WTC11 (cell line): ENCODE measurements around the gene EMP2. TPM values are rescaled to one million over a fixed set of nuclear protein-coding genes. Genes with fewer than 3 reads are reported as not detected.
"Not testable (repeated sequence)": the region's sequence is repeated elsewhere in the genome, so short reads cannot be mapped to it uniquely, and the experiment has no call there.

Source experiments
- ATAC-seq: fragments of 200-7000 bp; cut with Tn5 transposase; 2 replicates; pipeline ENCODE4 v1.10.0; 2021; ENCODE audit warnings: mild to moderate bottlenecking, moderate library complexity
- CTCF ChIA-PET: fragments of 300-600 bp; sonication (Branson Sonifier 250); formaldehyde crosslinking; loops from one replicate; lab custom pipeline; 2021; ENCODE audit warnings: antibody characterized with exemption; lab: Charles Lee
- POLR2A ChIA-PET: fragments of 350-600 bp; sonication (Branson Sonifier 250); formaldehyde crosslinking; loops from one replicate; lab custom pipeline; 2021; ENCODE audit warnings: antibody characterized with exemption; lab: Charles Lee
- DNase-seq: peaks from one replicate; pipeline ENCODE4 v3.0.0; 2021; ENCODE audit warnings: low spot score
- H3K27ac Mint-ChIP-seq: 2 replicates; pipeline ENCODE4 v1.8.0; 2021; ENCODE audit warnings: mixed read lengths
- H3K27me3 Mint-ChIP-seq: 2 replicates; pipeline ENCODE4 v1.8.0; 2021; ENCODE audit warnings: low read depth, mild to moderate bottlenecking, moderate library complexity, mixed read lengths
- H3K36me3 Mint-ChIP-seq: 2 replicates; pipeline ENCODE4 v1.8.0; 2021; ENCODE audit warnings: mixed read lengths
- H3K4me1 Mint-ChIP-seq: 2 replicates; pipeline ENCODE4 v1.8.0; 2022; ENCODE audit warnings: mixed read lengths
- H3K4me3 Mint-ChIP-seq: 2 replicates; pipeline ENCODE4 v1.8.0; 2021; ENCODE audit warnings: mild to moderate bottlenecking, moderate library complexity, mixed read lengths
- H3K9me3 Mint-ChIP-seq: 2 replicates; pipeline ENCODE4 v1.8.0; 2021; ENCODE audit warnings: mixed read lengths
- ETV6 ChIP-seq: sonication (generic); formaldehyde crosslinking; IDR thresholded peaks from 2 replicates; pipeline ENCODE4 v1.8.1; 2022; ENCODE audit warnings: mild to moderate bottlenecking, missing genetic modification reagents
- FOXJ3 ChIP-seq: sonication (generic); formaldehyde crosslinking; IDR thresholded peaks from 2 replicates; pipeline ENCODE4 v1.9.0; 2021; ENCODE audit warnings: missing genetic modification reagents, mild to moderate bottlenecking, borderline replicate concordance
- GRHL2 ChIP-seq: fragments of 250-450 bp; sonication (Bioruptor Pico); IDR thresholded peaks from 2 replicates; pipeline ENCODE4 v1.8.0; 2022; ENCODE audit warnings: mild to moderate bottlenecking, moderate library complexity; ENCODE audit not compliant: insufficient replicate concordance, severe bottlenecking
- MAX ChIP-seq: sonication (generic); formaldehyde crosslinking; IDR thresholded peaks from 2 replicates; pipeline ENCODE4 v1.8.0; 2022; ENCODE audit warnings: mild to moderate bottlenecking, missing genetic modification reagents
- NR1H2 ChIP-seq: sonication (generic); formaldehyde crosslinking; IDR thresholded peaks from 2 replicates; pipeline ENCODE4 v1.9.0; 2021; ENCODE audit warnings: mild to moderate bottlenecking, moderate library complexity, missing genetic modification reagents
- RORB ChIP-seq: fragments of 250-450 bp; sonication (Bioruptor Pico); IDR thresholded peaks from 2 replicates; pipeline ENCODE4 v1.9.0; 2021; ENCODE audit warnings: mild to moderate bottlenecking
- SMAD4 ChIP-seq: sonication (generic); formaldehyde crosslinking; IDR thresholded peaks from 2 replicates; pipeline ENCODE4 v1.8.0; 2022; ENCODE audit warnings: mild to moderate bottlenecking, missing genetic modification reagents
- ZNF121 ChIP-seq: sonication (generic); formaldehyde crosslinking; IDR thresholded peaks from 2 replicates; pipeline ENCODE4 v1.8.0; 2023; ENCODE audit warnings: missing genetic modification reagents
- ZNF532 ChIP-seq: fragments of 250-450 bp; sonication (Bioruptor Pico); IDR thresholded peaks from 2 replicates; pipeline ENCODE4 v1.9.0; 2021; ENCODE audit warnings: mild to moderate bottlenecking, borderline replicate concordance
- ZNF671 ChIP-seq: fragments of 250-450 bp; sonication (Bioruptor Pico); IDR thresholded peaks from 2 replicates; pipeline ENCODE4 v1.8.0; 2021; ENCODE audit warnings: mild to moderate bottlenecking
- total RNA-seq: library from RNA; stranded (reverse); gene quantifications from 3 replicates; pipeline ENCODE4 v1.2.3, GENCODE V29; 2021
- TF ChIP-seq, protein P1 (sequence below): sonication (generic); formaldehyde crosslinking; IDR thresholded peaks from 2 replicates; pipeline ENCODE4 v1.8.1; 2023; ENCODE audit warnings: mild to moderate bottlenecking, missing genetic modification reagents
- TF ChIP-seq, protein P2 (sequence below): sonication (generic); formaldehyde crosslinking; IDR thresholded peaks from 2 replicates; pipeline ENCODE4 v1.8.0; 2023; ENCODE audit warnings: missing genetic modification reagents, mild to moderate bottlenecking, borderline replicate concordance
- TF ChIP-seq, protein P3 (sequence below): sonication (generic); formaldehyde crosslinking; IDR thresholded peaks from 2 replicates; pipeline ENCODE4 v1.8.1; 2022; ENCODE audit warnings: missing genetic modification reagents, borderline replicate concordance

Gene EMP2
- total RNA-seq, 1 experiment from 2014 or later: 16.4 TPM

DNA sequence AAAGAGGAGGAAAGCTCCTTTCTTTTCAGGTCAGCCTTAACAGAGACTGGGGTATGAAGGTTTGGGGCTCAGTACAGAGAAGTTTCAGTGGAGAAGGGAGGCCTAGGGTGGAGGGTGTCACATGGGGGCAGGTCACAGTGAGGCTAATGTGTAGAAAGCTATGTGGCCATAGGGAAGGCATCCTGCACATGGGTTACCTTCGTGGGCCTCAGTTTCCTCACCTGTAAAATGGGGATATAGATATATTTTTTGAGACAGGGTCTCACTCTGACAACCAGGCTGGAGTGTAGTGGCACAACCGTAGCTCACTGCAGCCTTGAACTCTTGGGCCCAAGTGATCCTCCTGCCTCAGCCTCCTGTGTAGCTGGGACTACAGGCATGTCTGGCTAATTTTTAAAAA lies 41.8 kb downstream of the EMP2 start:
- Mint-ChIP-seq H3K27ac (no peak overlapping the region), H3K36me3 (no peaks in the 10 kb centered on the region; the same call in 1 of the 2 replicates), H3K4me3 (no peak overlapping the region), H3K27me3 (no peaks in the 10 kb centered on the region), H3K4me1 (no peaks in the 10 kb centered on the region), H3K9me3 (no peaks in the 10 kb centered on the region)
- ATAC-seq (no peak), DNase-seq (no peak)
- CTCF ChIA-PET: interaction anchor here (0.8 to 1.0 kb wide), 2 partner anchors 13 to 380 kb away, joined by 3 to 5 read pairs; no protein-coding TSS in a partner anchor
- TF ChIP-seq, protein P1, sequence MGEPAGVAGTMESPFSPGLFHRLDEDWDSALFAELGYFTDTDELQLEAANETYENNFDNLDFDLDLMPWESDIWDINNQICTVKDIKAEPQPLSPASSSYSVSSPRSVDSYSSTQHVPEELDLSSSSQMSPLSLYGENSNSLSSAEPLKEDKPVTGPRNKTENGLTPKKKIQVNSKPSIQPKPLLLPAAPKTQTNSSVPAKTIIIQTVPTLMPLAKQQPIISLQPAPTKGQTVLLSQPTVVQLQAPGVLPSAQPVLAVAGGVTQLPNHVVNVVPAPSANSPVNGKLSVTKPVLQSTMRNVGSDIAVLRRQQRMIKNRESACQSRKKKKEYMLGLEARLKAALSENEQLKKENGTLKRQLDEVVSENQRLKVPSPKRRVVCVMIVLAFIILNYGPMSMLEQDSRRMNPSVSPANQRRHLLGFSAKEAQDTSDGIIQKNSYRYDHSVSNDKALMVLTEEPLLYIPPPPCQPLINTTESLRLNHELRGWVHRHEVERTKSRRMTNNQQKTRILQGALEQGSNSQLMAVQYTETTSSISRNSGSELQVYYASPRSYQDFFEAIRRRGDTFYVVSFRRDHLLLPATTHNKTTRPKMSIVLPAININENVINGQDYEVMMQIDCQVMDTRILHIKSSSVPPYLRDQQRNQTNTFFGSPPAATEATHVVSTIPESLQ (CRISPR knock-in tag): no peak
- POLR2A ChIA-PET: no interaction called here

- DNase-seq (no peak), ATAC-seq (no peak)
- no peak for TF ChIP-seq MAX (CRISPR knock-in tag)
- TF ChIP-seq GRHL2 (CRISPR knock-in tag): no peak
- TF ChIP-seq ZNF121 (CRISPR knock-in tag): no peak
- no peaks in the 10 kb centered on the region for H3K9me3 Mint-ChIP-seq
- no peaks in the 10 kb centered on the region for H3K27me3 Mint-ChIP-seq
- ChIA-PET POLR2A (no interaction called here), CTCF (no interaction called here)
- no peak overlapping the region for H3K4me3 Mint-ChIP-seq
- H3K4me1 Mint-ChIP-seq: no peaks in the 10 kb centered on the region
- no peaks in the 10 kb centered on the region; the same call in 1 of the 2 replicates for H3K36me3 Mint-ChIP-seq
- no peak overlapping the region for H3K27ac Mint-ChIP-seq
Observed at GRCh38 chr16:10537946-10538345, 42.5 kb downstream of the EMP2 start.

GRCh38 chr16:10536814-10537389 lies 43.5 kb downstream of the EMP2 start:
- DNase-seq: no peak
- H3K36me3 Mint-ChIP-seq: no peaks in the 10 kb centered on the region; the same call in 1 of the 2 replicates
- CTCF ChIA-PET: no interaction called here
- no peaks in the 10 kb centered on the region for H3K9me3 Mint-ChIP-seq
- ATAC-seq: no peak
- no peaks in the 10 kb centered on the region for H3K27me3 Mint-ChIP-seq
- TF ChIP-seq ZNF532 (CRISPR knock-in tag) (no peak), ETV6 (CRISPR knock-in tag) (no peak)
- POLR2A ChIA-PET: no interaction called here
- no peaks in the 10 kb centered on the region for H3K4me1 Mint-ChIP-seq
- no peak overlapping the region for H3K4me3 Mint-ChIP-seq
- H3K27ac Mint-ChIP-seq: 0 out of 2 replicates have a peak overlapping the region, but pooled peaks have one; percentile 2

GRCh38 chr16:10536328-10536727 lies 44.1 kb downstream of the EMP2 start:
- H3K27ac Mint-ChIP-seq, H3K9me3 Mint-ChIP-seq, H3K4me3 Mint-ChIP-seq, H3K27me3 Mint-ChIP-seq, H3K36me3 Mint-ChIP-seq, DNase-seq, CTCF ChIA-PET, POLR2A ChIA-PET, H3K4me1 Mint-ChIP-seq, ATAC-seq: not testable (repeated sequence)

GRCh38 chr16:10535461-10535860 lies 44.9 kb downstream of the EMP2 start:
- Mint-ChIP-seq H3K36me3 (no peaks in the 10 kb centered on the region; the same call in 1 of the 2 replicates), H3K27me3 (no peaks in the 10 kb centered on the region), H3K4me1 (no peaks in the 10 kb centered on the region), H3K4me3 (no peak overlapping the region), H3K9me3 (no peaks in the 10 kb centered on the region), H3K27ac (no peak overlapping the region)
- ATAC-seq (no peak), DNase-seq (no peak)
- ChIA-PET POLR2A (no interaction called here), CTCF (no interaction called here)
- no peak for TF ChIP-seq SMAD4 (CRISPR knock-in tag)
- TF ChIP-seq, protein P2, sequence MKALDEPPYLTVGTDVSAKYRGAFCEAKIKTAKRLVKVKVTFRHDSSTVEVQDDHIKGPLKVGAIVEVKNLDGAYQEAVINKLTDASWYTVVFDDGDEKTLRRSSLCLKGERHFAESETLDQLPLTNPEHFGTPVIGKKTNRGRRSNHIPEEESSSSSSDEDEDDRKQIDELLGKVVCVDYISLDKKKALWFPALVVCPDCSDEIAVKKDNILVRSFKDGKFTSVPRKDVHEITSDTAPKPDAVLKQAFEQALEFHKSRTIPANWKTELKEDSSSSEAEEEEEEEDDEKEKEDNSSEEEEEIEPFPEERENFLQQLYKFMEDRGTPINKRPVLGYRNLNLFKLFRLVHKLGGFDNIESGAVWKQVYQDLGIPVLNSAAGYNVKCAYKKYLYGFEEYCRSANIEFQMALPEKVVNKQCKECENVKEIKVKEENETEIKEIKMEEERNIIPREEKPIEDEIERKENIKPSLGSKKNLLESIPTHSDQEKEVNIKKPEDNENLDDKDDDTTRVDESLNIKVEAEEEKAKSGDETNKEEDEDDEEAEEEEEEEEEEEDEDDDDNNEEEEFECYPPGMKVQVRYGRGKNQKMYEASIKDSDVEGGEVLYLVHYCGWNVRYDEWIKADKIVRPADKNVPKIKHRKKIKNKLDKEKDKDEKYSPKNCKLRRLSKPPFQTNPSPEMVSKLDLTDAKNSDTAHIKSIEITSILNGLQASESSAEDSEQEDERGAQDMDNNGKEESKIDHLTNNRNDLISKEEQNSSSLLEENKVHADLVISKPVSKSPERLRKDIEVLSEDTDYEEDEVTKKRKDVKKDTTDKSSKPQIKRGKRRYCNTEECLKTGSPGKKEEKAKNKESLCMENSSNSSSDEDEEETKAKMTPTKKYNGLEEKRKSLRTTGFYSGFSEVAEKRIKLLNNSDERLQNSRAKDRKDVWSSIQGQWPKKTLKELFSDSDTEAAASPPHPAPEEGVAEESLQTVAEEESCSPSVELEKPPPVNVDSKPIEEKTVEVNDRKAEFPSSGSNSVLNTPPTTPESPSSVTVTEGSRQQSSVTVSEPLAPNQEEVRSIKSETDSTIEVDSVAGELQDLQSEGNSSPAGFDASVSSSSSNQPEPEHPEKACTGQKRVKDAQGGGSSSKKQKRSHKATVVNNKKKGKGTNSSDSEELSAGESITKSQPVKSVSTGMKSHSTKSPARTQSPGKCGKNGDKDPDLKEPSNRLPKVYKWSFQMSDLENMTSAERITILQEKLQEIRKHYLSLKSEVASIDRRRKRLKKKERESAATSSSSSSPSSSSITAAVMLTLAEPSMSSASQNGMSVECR: no peak
- TF ChIP-seq RORB (CRISPR knock-in tag): no peak
- TF ChIP-seq, protein P3, sequence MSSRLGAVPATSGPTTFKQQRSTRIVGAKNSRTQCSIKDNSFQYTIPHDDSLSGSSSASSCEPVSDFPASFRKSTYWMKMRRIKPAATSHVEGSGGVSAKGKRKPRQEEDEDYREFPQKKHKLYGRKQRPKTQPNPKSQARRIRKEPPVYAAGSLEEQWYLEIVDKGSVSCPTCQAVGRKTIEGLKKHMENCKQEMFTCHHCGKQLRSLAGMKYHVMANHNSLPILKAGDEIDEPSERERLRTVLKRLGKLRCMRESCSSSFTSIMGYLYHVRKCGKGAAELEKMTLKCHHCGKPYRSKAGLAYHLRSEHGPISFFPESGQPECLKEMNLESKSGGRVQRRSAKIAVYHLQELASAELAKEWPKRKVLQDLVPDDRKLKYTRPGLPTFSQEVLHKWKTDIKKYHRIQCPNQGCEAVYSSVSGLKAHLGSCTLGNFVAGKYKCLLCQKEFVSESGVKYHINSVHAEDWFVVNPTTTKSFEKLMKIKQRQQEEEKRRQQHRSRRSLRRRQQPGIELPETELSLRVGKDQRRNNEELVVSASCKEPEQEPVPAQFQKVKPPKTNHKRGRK (CRISPR knock-in tag): no peak
- TF ChIP-seq ZNF671 (CRISPR knock-in tag): no peak
- TF ChIP-seq FOXJ3: no peak
- no peak for TF ChIP-seq NR1H2
